DOHH2 (cell line): ENCODE measurements around the gene EIF5A2.
"Not testable (repeated sequence)": the region's sequence is repeated elsewhere in the genome, so short reads cannot be mapped to it uniquely, and the experiment has no call there.

Experiments
- CTCF ChIP-seq: fragments of 200-600 bp; sonication (generic); IDR thresholded peaks from one replicate; pipeline ENCODE4 v1.5.1; 2014; ENCODE audit warnings: antibody characterized with exemption, mild to moderate bottlenecking, low read depth, low read length; ENCODE audit not compliant: poor library complexity, severe bottlenecking
- EZH2phosphoT487 ChIP-seq: fragments of 200-600 bp; sonication (generic); IDR thresholded peaks from 2 replicates; pipeline ENCODE4 v1.6.1; 2017; ENCODE audit warnings: borderline replicate concordance, mild to moderate bottlenecking, antibody characterized with exemption, low read length, moderate library complexity, mixed read lengths

GRCh38 chr3:170933039-170933438 lies 24.6 kb upstream of the EIF5A2 start:
- not testable (repeated sequence) for TF ChIP-seq CTCF, EZH2phosphoT487
